ENCODE measurements around the gene DIS3L. TPM values are rescaled to one million over a fixed set of nuclear protein-coding genes. Genes with fewer than 3 reads are reported as not detected.
"Not testable (repeated sequence)": the region's sequence is repeated elsewhere in the genome, so short reads cannot be mapped to it uniquely, and the experiment has no call there.

DIS3L gene
- total RNA-seq: 27.1 TPM
- long read RNA-seq, transcript DIS3L-201 (17 exons, 3,763 nt): minor isoform, 8 of 74 reads
- long read RNA-seq, transcript DIS3L-202 (17 exons, 3,647 nt): major isoform, 30 of 74 reads
- long read RNA-seq, partial matches to known transcripts: 3 of 74 reads
- long read RNA-seq, other reads (novel, unspliced or antisense): 33 of 74 reads

GRCh38 chr15:66293419-66294156 lies at the start of gene DIS3L:
TSS of gene DIS3L (plus strand) at chr15:66293568. CDS start at chr15:66293597, 29 bp downstream.
- H3K4me3 ChIP-seq: peak within 1 kb of the TSS; percentile 80
- ATAC-seq (peak; percentile 94), DNase-seq (peak; percentile 85)
- H3K9me3 ChIP-seq: no peaks in the 10 kb centered on the region
- peak within 1 kb of the TSS; percentile 93 for H3K27ac ChIP-seq
- H3K27me3 ChIP-seq: no peaks in the 10 kb centered on the region
- no peaks in the 10 kb centered on the region for H3K36me3 ChIP-seq
- no peak for TF ChIP-seq CTCF (IDR thresholded peaks at IDR 0.05)
- intact Hi-C loops (cut with DNase I): no loop called here
- peaks cover 25% of the 10 kb centered on the region for H3K4me1 ChIP-seq

GRCh38 chr15:66245832-66246231 lies 47.5 kb upstream of the DIS3L start:
- ATAC-seq; intact Hi-C loops (cut with DNase I); H3K4me3 ChIP-seq; DNase-seq; H3K27ac ChIP-seq; H3K36me3 ChIP-seq; H3K9me3 ChIP-seq; H3K4me1 ChIP-seq; H3K27me3 ChIP-seq: not testable (repeated sequence)

- no peak for DNase-seq
- no peak for ATAC-seq
- intact Hi-C loops (cut with DNase I): no loop called here
Measured at GRCh38 chr15:66246937-66247336, 46.4 kb upstream of the DIS3L start.

GRCh38 chr15:66249605-66250174 lies 43.7 kb upstream of the DIS3L start:
- H3K4me3 ChIP-seq: no peak overlapping the region
- intact Hi-C loops (cut with DNase I): no loop called here
- peaks cover 40% of the 10 kb centered on the region for H3K27me3 ChIP-seq
- TF ChIP-seq CTCF (IDR thresholded peaks at IDR 0.05): no peak
- peaks cover 21% of the 10 kb centered on the region for H3K4me1 ChIP-seq
- ATAC-seq: no peak
- no peaks in the 10 kb centered on the region for H3K9me3 ChIP-seq
- H3K27ac ChIP-seq: no peak overlapping the region
- H3K36me3 ChIP-seq: no peaks in the 10 kb centered on the region
- DNase-seq: no peak

More at GRCh38 chr15:66246937-66247336, 46.4 kb upstream of the DIS3L start:
- peaks cover 16% of the 10 kb centered on the region for H3K27me3 ChIP-seq
- H3K36me3 ChIP-seq: no peaks in the 10 kb centered on the region
- H3K27ac ChIP-seq: no peak overlapping the region
- no peaks in the 10 kb centered on the region for H3K9me3 ChIP-seq
- no peak overlapping the region for H3K4me3 ChIP-seq
- peaks cover 4% of the 10 kb centered on the region for H3K4me1 ChIP-seq
- TF ChIP-seq CTCF (IDR thresholded peaks at IDR 0.05): no peak

GRCh38 chr15:66251065-66251789 lies 42.1 kb upstream of the DIS3L start:
- ATAC-seq (no peak), DNase-seq (no peak)
- no peaks in the 10 kb centered on the region for H3K36me3 ChIP-seq
- no peak overlapping the region for H3K27ac ChIP-seq
- peaks cover 21% of the 10 kb centered on the region for H3K4me1 ChIP-seq
- intact Hi-C loops (cut with DNase I): no loop called here
- H3K4me3 ChIP-seq: no peak overlapping the region
- peaks cover 56% of the 10 kb centered on the region for H3K27me3 ChIP-seq
- TF ChIP-seq CTCF (IDR thresholded peaks at IDR 0.05): no peak
- no peaks in the 10 kb centered on the region for H3K9me3 ChIP-seq
